GM23338 (cell line): ENCODE results near the gene DCLK1. TPM values are rescaled to one million over a fixed set of nuclear protein-coding genes. Genes with fewer than 3 reads are reported as not detected.

Experiments
- ATAC-seq: fragments of 200-7000 bp; cut with Tn5 transposase; 3 replicates; pipeline ENCODE4 v1.9.1; 2020
- DNase-seq: peaks from one replicate; pipeline ENCODE4 v3.0.0-alpha.2; 2015; ENCODE audit warnings: low spot score
- H2AFZ ChIP-seq: fragments of 200-600 bp; sonication (generic); 2 replicates; pipeline ENCODE4 v1.8.0; 2016; ENCODE audit warnings: antibody characterized with exemption, mild to moderate bottlenecking, moderate library complexity
- H3F3A ChIP-seq: fragments of 200-600 bp; sonication (generic); replicated peaks from 2 replicates; pipeline ENCODE4 v1.8.0; 2017; ENCODE audit warnings: antibody characterized with exemption, mixed run types, low read depth
- H3K27ac ChIP-seq: fragments of 200-600 bp; sonication (generic); 2 replicates; pipeline ENCODE4 v1.6.1; 2016; ENCODE audit warnings: low read depth
- H3K27me3 ChIP-seq: fragments of 200-600 bp; sonication (generic); 2 replicates; pipeline ENCODE4 v1.8.0; 2016; ENCODE audit warnings: mild to moderate bottlenecking, mixed run types, moderate library complexity; ENCODE audit not compliant: insufficient read depth
- H3K36me3 ChIP-seq: fragments of 200-600 bp; sonication (generic); 2 replicates; pipeline ENCODE4 v1.8.0; 2016; ENCODE audit warnings: mild to moderate bottlenecking; ENCODE audit not compliant: insufficient read depth
- H3K4me1 ChIP-seq: fragments of 200-600 bp; sonication (generic); 2 replicates; pipeline ENCODE4 v1.8.0; 2016; ENCODE audit warnings: mild to moderate bottlenecking, moderate library complexity; ENCODE audit not compliant: insufficient read depth
- H3K4me2 ChIP-seq: fragments of 200-600 bp; sonication (generic); 2 replicates; pipeline ENCODE4 v1.7.1; 2017; ENCODE audit warnings: mixed run types
- H3K4me3 ChIP-seq: fragments of 200-600 bp; sonication (generic); 2 replicates; pipeline ENCODE4 v1.6.1; 2016; ENCODE audit warnings: mixed run types
- H3K79me2 ChIP-seq: fragments of 200-600 bp; sonication (generic); replicated peaks from 2 replicates; pipeline ENCODE4 v1.8.0; 2017; ENCODE audit warnings: mild to moderate bottlenecking; ENCODE audit not compliant: insufficient read depth
- H3K9me2 ChIP-seq: fragments of 200-600 bp; sonication (generic); 2 replicates; pipeline ENCODE4 v1.8.0; 2017; ENCODE audit not compliant: insufficient read depth
- H4K20me1 ChIP-seq: fragments of 200-600 bp; sonication (generic); replicated peaks from 2 replicates; pipeline ENCODE4 v1.8.0; 2017; ENCODE audit warnings: mild to moderate bottlenecking; ENCODE audit not compliant: insufficient read depth
- H3K27ac Mint-ChIP-seq: 2 replicates; pipeline ENCODE4 v1.8.0; 2020; ENCODE audit warnings: inconsistent platforms, mild to moderate bottlenecking, moderate library complexity, mixed read lengths
- H3K27me3 Mint-ChIP-seq: 3 replicates; pipeline ENCODE4 v1.8.0; 2022; ENCODE audit warnings: low read depth, mild to moderate bottlenecking, moderate library complexity, mixed read lengths, inconsistent platforms; ENCODE audit not compliant: insufficient read depth, poor library complexity
- H3K36me3 Mint-ChIP-seq: 3 replicates; pipeline ENCODE4 v1.8.0; 2021; ENCODE audit warnings: low read depth, mild to moderate bottlenecking, inconsistent platforms, moderate library complexity, mixed read lengths
- H3K4me1 Mint-ChIP-seq: 3 replicates; pipeline ENCODE4 v1.8.0; 2020; ENCODE audit warnings: mild to moderate bottlenecking, inconsistent platforms, mixed read lengths
- H3K4me3 Mint-ChIP-seq: 3 replicates; pipeline ENCODE4 v1.8.0; 2021; ENCODE audit warnings: moderate library complexity, mild to moderate bottlenecking, inconsistent platforms, mixed read lengths
- H3K9me3 Mint-ChIP-seq: 3 replicates; pipeline ENCODE4 v1.8.0; 2020; ENCODE audit warnings: moderate library complexity, mild to moderate bottlenecking, inconsistent platforms, mixed read lengths
- CREB1 ChIP-seq: fragments of 250-450 bp; sonication (Bioruptor Pico); IDR thresholded peaks from 2 replicates; pipeline ENCODE4 v1.5.0; 2020; ENCODE audit warnings: low read depth, mild to moderate bottlenecking, moderate library complexity
- CTCF ChIP-seq, 2 experiments: fragments of 200-600 bp in 1 of 2; sonication (generic) in 1 of 2; conservative IDR thresholded peaks; 2 replicates each; pipeline versions ENCODE4 v1.5.1 to v1.6.1; 2016 to 2017; ENCODE audit warnings: antibody characterized with exemption in 2 of 2, low read depth in 2 of 2, mild to moderate bottlenecking in 2 of 2, moderate library complexity in 1 of 2
- JUNB ChIP-seq: IDR thresholded peaks from one replicate; pipeline ENCODE4 v1.6.1; 2016; ENCODE audit warnings: antibody characterized with exemption; ENCODE audit not compliant: unreplicated experiment
- POLR2AphosphoS5 ChIP-seq: IDR thresholded peaks from 2 replicates; pipeline ENCODE4 v1.6.1; 2016; ENCODE audit warnings: antibody characterized with exemption, low read depth
- ZNF331 ChIP-seq: fragments of 250-450 bp; sonication (Bioruptor Pico); IDR thresholded peaks from 2 replicates; pipeline ENCODE4 v1.5.0; 2020; ENCODE audit warnings: low read depth, mild to moderate bottlenecking, moderate library complexity
- ZNF462 ChIP-seq: fragments of 250-450 bp; sonication (Bioruptor Pico); IDR thresholded peaks from 2 replicates; pipeline ENCODE4 v1.5.0; 2020; ENCODE audit warnings: mild to moderate bottlenecking, moderate library complexity
- polyA plus RNA-seq: library from polyadenylated mRNA; unstranded; fragments of >200 nt; fragmentation: Nextera tagmentation; extraction: Ambion mirVana; gene quantifications from 2 replicates; pipeline ENCODE4 v1.2.1, GENCODE V29; 2016
- total RNA-seq: library from RNA; depleted of rRNA; stranded (reverse); fragments of >200 nt; shearing (Covaris generic); gene quantifications from 2 replicates; pipeline ENCODE4 v1.2.3, GENCODE V29; 2014

Gene DCLK1
- total and polyA plus RNA-seq, 2 experiments from 2014 or later: 13.1 to 57.7 TPM

GRCh38 chr13:36086117-36086516 is 45.1 kb downstream of the DCLK1 start:
- no peaks in the 10 kb centered on the region for H3F3A ChIP-seq
- H3K27ac Mint-ChIP-seq: no peak overlapping the region
- H3K79me2 ChIP-seq: no peaks in the 10 kb centered on the region
- no peaks in the 10 kb centered on the region; the same call in 2 of the 3 replicates for H3K36me3 Mint-ChIP-seq
- no peak overlapping the region for H3K27ac ChIP-seq
- no peaks in the 10 kb centered on the region for H3K27me3 ChIP-seq
- peak; percentile 99 for ATAC-seq
- no peaks in the 10 kb centered on the region for H3K9me3 Mint-ChIP-seq
- no peak overlapping the region for H2AFZ ChIP-seq
- peaks cover 12% of the 10 kb centered on the region for H3K4me1 Mint-ChIP-seq
- peaks cover 32% of the 10 kb centered on the region for H3K4me1 ChIP-seq
- H3K36me3 ChIP-seq: no peaks in the 10 kb centered on the region
- H3K4me3 ChIP-seq: no peak overlapping the region
- peaks cover 3% of the 10 kb centered on the region for H3K27me3 Mint-ChIP-seq
- peak; percentile 71 for DNase-seq
- 0 out of 2 replicates have a peak, but pooled peaks cover 2% of the 10 kb centered on the region for H3K9me2 ChIP-seq
- TF ChIP-seq CTCF (conservative IDR thresholded peaks at IDR 0.05; ENCODE audit: low read depth in 2 of 2): peak; percentile 45 to 61
- no peak for TF ChIP-seq CREB1 (CRISPR knock-in tag)
- TF ChIP-seq POLR2AphosphoS5: no peak
- no peak for TF ChIP-seq JUNB
- TF ChIP-seq ZNF462 (CRISPR knock-in tag): no peak
- TF ChIP-seq ZNF331: no peak
- no peaks in the 10 kb centered on the region for H4K20me1 ChIP-seq
- H3K4me2 ChIP-seq: peak overlapping the region; percentile 52; the same call in 1 of the 2 replicates
- H3K4me3 Mint-ChIP-seq: no peak overlapping the region
